HEK293T (cell line): Measurements from ENCODE around the gene RFX4.

ENCODE experiments used
- CTCF ChIA-PET: fragments of 350-600 bp; formaldehyde crosslinking; extraction: SDS; loops from one replicate; lab custom pipeline; 2021; ENCODE audit warnings: antibody characterized with exemption, inconsistent platforms; lab: Yijun Ruan, JAX
- POLR2A ChIA-PET: fragments of 350-600 bp; formaldehyde crosslinking; extraction: SDS; loops from one replicate; lab custom pipeline; 2020; ENCODE audit warnings: antibody characterized with exemption, inconsistent platforms; lab: Yijun Ruan, JAX
- DNase-seq: peaks from one replicate; pipeline ENCODE4 v3.0.0; 2012; ENCODE audit warnings: mixed read lengths; ENCODE audit errors: extremely low spot score
- ARNT ChIP-seq: fragments of 450-650 bp; IDR thresholded peaks from 2 replicates; pipeline ENCODE4 v1.6.1; 2017; ENCODE audit warnings: mild to moderate bottlenecking
- BHLHE40 ChIP-seq: fragments of 450-650 bp; IDR thresholded peaks from 2 replicates; pipeline ENCODE4 v1.6.1; 2016; ENCODE audit warnings: mild to moderate bottlenecking, moderate library complexity, borderline replicate concordance
- CTBP1 ChIP-seq: fragments of 450-650 bp; IDR thresholded peaks from 2 replicates; pipeline ENCODE4 v1.6.1; 2016; ENCODE audit warnings: borderline replicate concordance
- ELF4 ChIP-seq: fragments of 450-650 bp; IDR thresholded peaks from 2 replicates; pipeline ENCODE4 v1.6.1; 2017; ENCODE audit warnings: antibody characterized with exemption
- FOXA1 ChIP-seq: fragments of 450-650 bp; IDR thresholded peaks from 2 replicates; pipeline ENCODE4 v1.6.1; 2016; ENCODE audit warnings: mild to moderate bottlenecking
- FOXK2 ChIP-seq: fragments of 450-650 bp; IDR thresholded peaks from 2 replicates; pipeline ENCODE4 v1.6.1; 2016; ENCODE audit warnings: mild to moderate bottlenecking
- FOXM1 ChIP-seq: fragments of 450-650 bp; IDR thresholded peaks from 2 replicates; pipeline ENCODE4 v1.6.1; 2017; ENCODE audit warnings: mild to moderate bottlenecking, borderline replicate concordance
- HDGF ChIP-seq: fragments of 450-650 bp; IDR thresholded peaks from 2 replicates; pipeline ENCODE4 v1.6.1; 2017; ENCODE audit warnings: antibody characterized with exemption, borderline replicate concordance
- L3MBTL2 ChIP-seq: fragments of 450-650 bp; conservative IDR thresholded peaks from 2 replicates; pipeline ENCODE4 v1.6.1; 2016; ENCODE audit warnings: mild to moderate bottlenecking
- LEF1 ChIP-seq: fragments of 450-650 bp; IDR thresholded peaks from 2 replicates; pipeline ENCODE4 v1.6.1; 2017; ENCODE audit warnings: mild to moderate bottlenecking, borderline replicate concordance
- NFRKB ChIP-seq: fragments of 450-650 bp; IDR thresholded peaks from 2 replicates; pipeline ENCODE4 v1.6.1; 2016; ENCODE audit warnings: mild to moderate bottlenecking, moderate library complexity
- PKNOX1 ChIP-seq: fragments of 450-650 bp; IDR thresholded peaks from 2 replicates; pipeline ENCODE4 v1.6.1; 2016
- SP1 ChIP-seq: fragments of 450-650 bp; IDR thresholded peaks from 2 replicates; pipeline ENCODE4 v1.6.1; 2017
- SUZ12 ChIP-seq: fragments of 450-650 bp; IDR thresholded peaks from 2 replicates; pipeline ENCODE4 v1.6.1; 2016; ENCODE audit warnings: mild to moderate bottlenecking
- TARDBP ChIP-seq: fragments of 450-650 bp; IDR thresholded peaks from 2 replicates; pipeline ENCODE4 v1.6.1; 2016
- ZNF384 ChIP-seq: fragments of 450-650 bp; IDR thresholded peaks from 2 replicates; pipeline ENCODE4 v1.6.1; 2016

RFX4 gene

GRCh38 chr12:106709068-106709511 lies 126.3 kb downstream of the RFX4 start:
- peak; percentile 34 for DNase-seq
- ChIA-PET CTCF (no interaction called here), POLR2A (no interaction called here)
- no peak for TF ChIP-seq NFRKB
- TF ChIP-seq SP1, result no peak
- TF ChIP-seq TARDBP, result no peak
- TF ChIP-seq CTBP1, result no peak
- no peak for TF ChIP-seq LEF1

- no peak for DNase-seq
- ChIA-PET CTCF (no interaction called here), POLR2A (interaction anchor here (0.8 kb wide), 1 partner anchor 265 kb away, joined by 3 read pairs; no protein-coding TSS in a partner anchor)
- TF ChIP-seq BHLHE40 (no peak), FOXM1 (no peak), FOXA1 (no peak)
Measured at GRCh38 chr12:106710143-106710893, 127.5 kb downstream of the RFX4 start.

- no peak for TF ChIP-seq ELF4
- TF ChIP-seq TARDBP, result no peak
- TF ChIP-seq CTBP1, result no peak
- no peak for TF ChIP-seq ZNF384
- no peak for TF ChIP-seq L3MBTL2
- no peak for TF ChIP-seq SP1
- TF ChIP-seq FOXK2, result no peak
- TF ChIP-seq NFRKB, result no peak
- no peak for TF ChIP-seq HDGF
- TF ChIP-seq FOXA1, result no peak
- no peak for TF ChIP-seq SUZ12
- TF ChIP-seq BHLHE40, result no peak
- DNase-seq, result no peak
- ChIA-PET POLR2A (no interaction called here), CTCF (no interaction called here)
Measured at GRCh38 chr12:106711316-106711715, 128.5 kb downstream of the RFX4 start.

GRCh38 chr12:106712768-106713167 lies 130.0 kb downstream of the RFX4 start:
- POLR2A ChIA-PET, result no interaction called here
- TF ChIP-seq NFRKB (no peak), ELF4 (no peak), SUZ12 (no peak), ZNF384 (no peak), L3MBTL2 (no peak), LEF1 (no peak), FOXK2 (no peak), HDGF (no peak), CTBP1 (no peak), FOXA1 (no peak), BHLHE40 (no peak), ARNT (no peak)
- no peak for DNase-seq
- CTCF ChIA-PET, result interaction anchor here (0.6 kb wide), 1 partner anchor 45 kb away, joined by 7 read pairs; no protein-coding TSS in a partner anchor

- ChIA-PET POLR2A (no interaction called here), CTCF (no interaction called here)
- TF ChIP-seq FOXM1 (no peak), HDGF (no peak), PKNOX1 (no peak), ZNF384 (no peak), ELF4 (no peak), BHLHE40 (no peak), SP1 (no peak), FOXA1 (no peak), SUZ12 (no peak), LEF1 (no peak), TARDBP (no peak), CTBP1 (no peak), FOXK2 (no peak), ARNT (no peak), L3MBTL2 (no peak), NFRKB (no peak)
- no peak for DNase-seq
Measured at GRCh38 chr12:106714926-106715325, 132.1 kb downstream of the RFX4 start.

GRCh38 chr12:106715582-106715981 lies 132.8 kb downstream of the RFX4 start:
- no peak for DNase-seq
- no peak for TF ChIP-seq FOXA1
- TF ChIP-seq HDGF, result no peak
- TF ChIP-seq PKNOX1, result no peak
- no peak for TF ChIP-seq ARNT
- TF ChIP-seq SUZ12, result no peak
- TF ChIP-seq NFRKB, result no peak
- no peak for TF ChIP-seq FOXK2
- TF ChIP-seq CTBP1, result no peak
- no peak for TF ChIP-seq ZNF384
- no peak for TF ChIP-seq FOXM1
- no peak for TF ChIP-seq L3MBTL2
- TF ChIP-seq ELF4, result no peak
- TF ChIP-seq SP1, result no peak
- TF ChIP-seq LEF1, result no peak
- TF ChIP-seq BHLHE40, result no peak
- no peak for TF ChIP-seq TARDBP
- CTCF ChIA-PET, result no interaction called here
- POLR2A ChIA-PET, result no interaction called here

GRCh38 chr12:106717673-106718072 lies 134.9 kb downstream of the RFX4 start:
- CTCF ChIA-PET, result no interaction called here
- POLR2A ChIA-PET, result no interaction called here
- TF ChIP-seq HDGF (no peak), L3MBTL2 (no peak), PKNOX1 (no peak), ELF4 (no peak), NFRKB (no peak), FOXA1 (no peak), FOXM1 (no peak), SP1 (no peak), TARDBP (no peak), ZNF384 (no peak), SUZ12 (no peak), FOXK2 (no peak), ARNT (no peak), LEF1 (no peak), BHLHE40 (no peak), CTBP1 (no peak)
- DNase-seq, result no peak
